HG02885 (cell line): ENCODE data around the gene IGSF8.
A peak's percentile ranks its signal among the peaks of the same experiment; 100 is the strongest.

ENCODE experiments used
- ATAC-seq: cut with Tn5 transposase; IDR thresholded peaks from one replicate; pipeline ENCODE4 v1.9.1; 2021; ENCODE audit warnings: mild to moderate bottlenecking; ENCODE audit not compliant: unreplicated experiment, poor library complexity

The IGSF8 gene

GRCh38 chr1:160047111-160047991 lies 51.1 kb downstream of the IGSF8 start:
- peak; percentile 45 for ATAC-seq

GRCh38 chr1:160046494-160047110 lies 51.8 kb downstream of the IGSF8 start:
- ATAC-seq: peak; percentile 73

GRCh38 chr1:160045653-160046052 lies 52.8 kb downstream of the IGSF8 start:
- no peak for ATAC-seq

GRCh38 chr1:160043543-160043942 lies 54.9 kb downstream of the IGSF8 start:
- no peak for ATAC-seq
